HG03378 (cell line): ENCODE data around the gene GPHA2.

Experiments
- ATAC-seq: cut with Tn5 transposase; IDR thresholded peaks from one replicate; pipeline ENCODE4 v1.9.1; 2021; ENCODE audit warnings: mild to moderate bottlenecking, moderate library complexity; ENCODE audit not compliant: unreplicated experiment

The GPHA2 gene

DNA sequence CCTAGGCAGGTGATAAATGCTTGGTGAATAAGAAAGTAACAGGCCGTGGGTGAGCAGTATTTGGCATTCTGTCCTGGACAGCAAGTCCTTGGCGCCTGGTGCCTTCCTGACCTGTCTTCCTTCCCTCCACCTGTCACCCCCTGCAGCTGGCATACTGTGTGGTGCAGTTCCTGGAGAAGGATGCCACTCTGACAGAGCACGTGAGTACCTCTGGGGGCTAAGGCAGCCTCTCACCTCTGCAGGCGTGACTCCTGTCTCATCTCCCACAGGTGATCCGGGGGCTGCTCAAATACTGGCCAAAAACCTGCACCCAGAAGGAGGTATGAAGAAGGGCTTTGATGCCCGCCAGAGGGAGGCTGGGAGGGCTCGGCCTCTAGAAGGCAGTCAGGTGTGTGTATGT, 4.4 kb downstream of the GPHA2 start:
- no peak for ATAC-seq

DNA sequence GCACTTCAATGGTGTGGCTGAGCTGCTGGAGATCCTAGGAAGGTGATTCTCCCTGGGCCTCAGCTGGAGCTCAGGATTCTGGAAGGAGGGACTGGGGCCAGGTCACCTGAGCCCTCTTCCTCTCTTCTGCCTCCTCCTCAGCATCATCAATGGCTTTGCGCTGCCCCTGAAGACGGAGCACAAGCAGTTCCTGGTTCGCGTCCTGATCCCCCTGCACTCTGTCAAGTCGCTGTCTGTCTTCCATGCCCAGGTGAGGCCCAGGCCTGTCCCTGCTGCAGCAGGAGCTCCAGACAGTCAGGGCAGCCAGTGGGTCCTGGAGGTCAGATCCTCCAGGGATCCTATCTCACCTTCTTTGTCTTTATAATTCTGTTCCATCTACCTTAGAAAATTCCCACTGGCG, 5.4 kb downstream of the GPHA2 start:
- ATAC-seq, result no peak

DNA sequence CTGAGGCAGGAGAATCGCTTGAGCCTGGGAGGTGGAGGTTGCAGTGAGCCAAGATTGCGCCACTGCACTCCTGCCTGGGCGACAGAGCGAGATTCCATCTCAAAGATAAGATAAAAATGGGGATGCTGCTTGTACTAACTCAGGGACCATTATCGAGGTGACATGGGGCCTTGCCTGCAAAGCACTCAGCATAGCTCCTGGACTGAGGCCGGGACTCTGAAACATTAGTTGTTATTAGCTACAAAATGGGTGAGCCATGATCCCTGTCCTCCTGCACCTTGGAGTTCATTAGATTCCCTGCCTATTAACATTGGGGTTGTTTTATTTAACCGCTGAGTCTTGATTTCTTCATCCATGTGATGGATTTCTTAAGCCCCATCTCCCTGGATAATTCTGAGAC, 6.1 kb downstream of the GPHA2 start:
- ATAC-seq, result no peak

DNA sequence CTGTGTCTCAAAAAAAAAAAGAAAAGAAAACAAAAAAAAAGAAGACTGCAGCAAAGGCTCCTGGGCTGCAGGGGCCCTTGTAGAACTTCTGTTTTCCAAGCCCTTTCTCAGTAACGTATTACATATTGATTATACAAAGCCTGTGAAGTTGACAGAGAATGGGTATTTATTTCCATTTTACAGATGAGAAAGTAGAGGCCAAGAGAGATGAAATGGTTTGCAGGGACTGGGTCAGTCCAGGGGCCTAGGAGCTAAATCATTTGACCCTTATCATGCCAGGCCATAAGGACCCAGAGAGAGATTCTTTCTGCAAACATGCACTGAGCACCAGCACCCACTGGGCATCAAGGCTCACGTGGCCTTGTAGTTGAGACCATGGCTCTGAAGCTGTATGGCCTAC, 6.7 kb downstream of the GPHA2 start:
- no peak for ATAC-seq

DNA sequence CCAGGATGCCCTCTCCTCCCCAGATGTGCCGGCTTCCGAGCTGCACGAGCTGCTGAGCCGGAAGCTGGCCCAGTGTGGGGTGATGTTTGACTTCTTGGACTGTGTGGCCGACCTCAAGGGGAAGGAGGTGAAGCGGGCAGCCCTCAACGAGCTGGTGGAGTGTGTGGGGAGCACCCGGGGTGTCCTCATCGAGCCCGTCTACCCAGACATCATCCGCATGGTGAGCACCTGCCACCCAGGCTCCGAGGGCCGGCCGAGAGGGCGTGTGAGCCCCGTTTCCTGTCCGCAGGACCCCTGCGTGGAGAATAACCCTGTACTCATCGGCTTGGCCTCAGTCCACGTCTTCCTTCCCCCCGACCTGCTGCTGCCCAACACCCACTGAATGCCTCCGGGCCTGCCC, 9.0 kb downstream of the GPHA2 start:
- ATAC-seq, result no peak

DNA sequence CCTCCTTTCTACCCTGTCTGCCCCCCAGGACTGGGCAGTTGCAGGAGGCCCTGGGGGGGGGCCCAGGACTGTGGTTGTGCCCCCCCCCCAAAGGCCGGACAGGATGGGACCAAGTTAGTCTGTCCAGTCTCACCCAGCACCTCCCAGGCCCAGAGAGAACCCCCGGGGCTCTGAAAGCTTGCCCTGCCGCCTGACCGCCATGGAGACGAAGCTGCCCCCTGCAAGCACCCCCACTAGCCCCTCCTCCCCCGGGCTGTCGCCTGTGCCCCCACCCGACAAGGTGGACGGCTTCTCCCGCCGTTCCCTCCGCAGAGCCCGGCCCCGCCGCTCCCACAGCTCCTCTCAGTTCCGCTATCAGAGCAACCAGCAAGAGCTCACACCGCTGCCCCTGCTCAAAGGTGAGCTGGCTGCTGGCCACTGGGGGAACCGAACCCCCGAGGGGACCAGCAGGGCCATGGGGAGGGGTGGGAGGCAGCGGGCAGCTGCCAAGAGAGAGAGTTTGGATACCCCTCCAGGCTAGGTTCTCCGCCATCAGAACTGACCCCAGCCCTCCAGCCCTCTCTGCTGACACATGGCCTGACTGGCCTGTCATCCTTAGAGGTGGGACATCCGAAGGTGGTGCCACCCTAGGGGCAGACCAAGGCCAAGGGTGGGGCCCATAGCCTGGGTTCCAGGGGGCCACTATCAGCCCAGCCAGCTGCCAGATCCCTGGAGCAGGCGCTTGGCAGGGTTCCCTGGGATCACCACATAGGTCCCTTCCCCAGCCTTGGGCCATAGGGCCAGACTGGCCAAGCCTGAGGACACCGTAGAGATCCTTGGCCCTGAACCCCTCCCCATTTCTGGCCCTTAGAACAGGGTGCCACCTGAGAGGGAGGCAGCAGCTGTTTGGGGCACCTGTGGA, 9.9 kb downstream of the GPHA2 start:
- no peak for ATAC-seq

DNA sequence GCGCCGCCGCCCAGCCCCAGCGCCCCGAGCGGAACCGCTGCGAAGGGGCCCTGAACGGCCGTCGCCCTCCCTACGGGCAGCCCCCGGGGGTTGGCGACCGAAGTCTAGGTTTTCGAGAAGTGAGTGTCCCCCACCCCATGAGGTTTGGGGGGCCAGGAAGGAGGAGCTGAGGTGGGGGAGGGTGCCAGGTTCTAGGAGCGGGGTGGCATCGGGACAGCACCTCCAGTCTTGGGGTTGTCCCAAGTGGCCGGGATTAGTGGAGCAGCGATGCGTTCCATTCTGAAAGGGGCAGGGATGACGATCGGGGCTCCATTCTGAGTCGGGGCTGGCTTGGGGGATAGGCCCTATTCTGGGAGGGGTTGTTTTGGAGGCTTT, 10.8 kb downstream of the GPHA2 start:
- ATAC-seq, result no peak

DNA sequence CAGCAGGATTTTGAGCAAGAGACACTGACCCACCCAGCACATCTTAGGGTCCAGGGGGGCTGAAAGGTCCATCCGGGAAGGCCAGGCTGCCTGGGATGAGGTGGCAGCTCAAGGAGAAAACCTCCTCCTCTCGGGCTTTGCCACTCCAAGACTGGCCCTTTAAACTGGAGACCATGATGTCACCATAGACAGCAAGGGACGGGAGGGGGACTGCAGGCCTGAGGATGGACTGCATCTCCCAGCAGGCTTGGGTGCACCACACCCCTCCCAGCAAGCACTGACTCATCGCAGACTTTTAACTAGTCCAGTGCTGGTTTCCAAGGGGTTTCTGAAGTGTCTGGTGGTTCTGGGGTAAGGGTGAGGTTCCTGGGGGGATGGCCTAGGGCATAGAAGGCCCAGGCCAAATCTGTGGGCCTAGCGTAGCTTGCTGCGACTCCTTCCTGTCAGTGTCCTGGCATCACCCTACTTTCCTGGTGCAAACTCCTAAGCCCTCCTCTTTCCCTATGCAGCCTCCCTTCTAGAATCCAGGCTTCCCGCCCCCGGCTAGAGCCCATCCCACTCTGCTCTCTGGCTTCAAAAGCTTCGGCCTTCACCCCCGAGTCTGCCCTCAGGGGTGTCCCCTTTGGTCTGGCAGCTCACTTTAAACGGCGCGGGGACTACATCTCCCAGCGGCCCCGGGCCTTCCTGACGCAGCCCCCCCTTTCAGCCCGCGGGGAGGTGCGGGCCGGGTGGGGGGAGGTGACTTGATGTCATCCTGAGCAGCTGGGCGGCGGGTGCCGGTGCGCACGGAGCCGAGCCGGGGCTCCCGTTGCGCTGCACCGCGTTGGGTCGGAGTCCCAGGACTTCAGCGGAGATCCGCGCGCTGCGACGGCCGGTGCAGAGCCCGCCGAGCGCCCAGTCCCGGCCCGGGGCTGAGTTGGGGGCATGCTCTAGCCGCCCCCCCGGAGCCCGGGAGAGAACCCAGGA, 11.5 kb downstream of the GPHA2 start, which contains the start of gene PPP2R5B:
Gene PPP2R5B, plus strand, starts transcription at position 746 of the 966 bp plus-strand sequence. CDS start 1,046 bp downstream, outside the sequence.
- ATAC-seq, result peak; percentile 73

DNA sequence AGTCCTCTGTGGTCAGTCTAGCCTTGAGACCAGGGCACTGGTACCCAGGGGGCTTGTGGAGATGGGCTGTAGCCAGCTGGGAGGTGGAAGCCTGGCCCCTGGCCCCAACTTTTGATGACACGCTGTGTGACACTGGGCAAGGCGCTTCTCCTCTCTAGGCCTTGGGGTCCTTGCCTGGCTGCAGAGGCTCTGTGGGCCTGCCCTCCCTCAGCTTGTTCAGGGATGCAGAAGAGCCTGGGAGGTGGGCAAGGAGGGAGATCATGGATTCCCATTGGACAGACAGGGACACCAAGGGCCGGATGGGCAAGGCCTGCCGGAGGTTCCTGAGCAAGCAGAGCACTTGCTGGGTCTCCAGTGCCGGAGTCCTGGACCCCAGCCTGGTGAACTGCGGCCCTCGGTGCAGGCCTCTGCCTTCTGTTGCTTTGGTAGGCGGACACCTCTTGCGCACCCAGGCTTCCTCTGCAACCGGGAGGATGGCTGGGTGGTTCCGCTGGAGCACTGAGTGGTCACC, 12.5 kb downstream of the GPHA2 start:
- no peak for ATAC-seq

DNA sequence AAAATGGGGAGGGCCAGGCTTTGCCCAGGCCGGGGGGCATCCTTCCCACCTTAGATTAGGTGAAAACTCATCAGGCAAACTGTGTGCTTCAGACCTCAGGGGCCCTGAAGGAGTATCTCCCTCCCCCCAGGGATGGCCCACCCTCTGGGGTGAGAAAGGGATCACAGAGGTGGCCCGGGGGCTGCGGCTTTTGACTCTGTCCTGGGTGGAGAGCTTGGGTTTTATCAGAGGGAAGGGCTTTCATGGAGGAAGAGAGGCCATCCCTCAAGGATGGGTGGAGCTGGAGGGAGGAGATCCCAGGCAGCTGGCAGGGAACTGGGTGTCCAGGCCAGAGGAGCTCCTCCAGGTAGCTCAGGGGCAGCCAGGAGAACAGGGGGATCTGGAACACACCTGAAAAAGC, 14.3 kb downstream of the GPHA2 start:
- ATAC-seq, result no peak

DNA sequence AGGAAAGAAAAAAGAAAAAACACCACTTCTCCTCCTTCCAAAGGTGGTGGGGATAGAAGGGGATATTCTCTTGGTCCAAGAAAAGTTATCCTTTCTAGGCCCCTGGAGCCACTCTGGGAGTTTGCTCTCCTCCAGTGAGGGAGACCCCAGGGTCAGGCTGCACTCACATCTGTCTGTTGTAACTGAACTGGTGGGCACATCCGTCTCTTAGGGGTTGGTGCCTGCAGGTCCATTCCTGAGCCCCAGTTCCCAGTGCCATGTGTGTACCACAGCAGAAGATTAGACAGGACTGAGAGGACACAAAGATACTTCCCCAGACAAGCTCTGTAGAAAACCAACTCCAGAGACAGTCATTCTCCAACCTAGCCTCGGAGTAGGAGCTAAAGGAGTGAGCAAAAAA, 15.6 kb downstream of the GPHA2 start:
- no peak for ATAC-seq

DNA sequence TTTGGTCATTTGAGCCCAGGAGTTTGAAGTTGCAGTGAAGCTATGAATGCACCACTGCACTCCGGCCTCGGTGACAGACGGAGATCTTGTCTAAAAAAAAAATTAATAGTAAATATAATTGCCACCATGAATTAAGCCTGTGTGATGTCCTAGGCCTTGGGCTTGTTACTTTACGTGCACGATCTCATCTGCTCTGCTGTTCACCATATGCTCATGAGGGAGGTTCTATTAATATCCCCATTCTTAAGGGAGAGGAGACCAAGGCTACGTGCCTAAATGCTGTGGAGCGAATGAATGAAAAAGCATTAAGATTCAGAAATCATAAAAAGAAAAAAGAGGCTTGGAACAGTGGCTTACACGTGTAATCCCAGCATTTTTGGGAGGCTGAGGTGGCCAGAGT, 16.1 kb downstream of the GPHA2 start:
- ATAC-seq, result no peak

DNA sequence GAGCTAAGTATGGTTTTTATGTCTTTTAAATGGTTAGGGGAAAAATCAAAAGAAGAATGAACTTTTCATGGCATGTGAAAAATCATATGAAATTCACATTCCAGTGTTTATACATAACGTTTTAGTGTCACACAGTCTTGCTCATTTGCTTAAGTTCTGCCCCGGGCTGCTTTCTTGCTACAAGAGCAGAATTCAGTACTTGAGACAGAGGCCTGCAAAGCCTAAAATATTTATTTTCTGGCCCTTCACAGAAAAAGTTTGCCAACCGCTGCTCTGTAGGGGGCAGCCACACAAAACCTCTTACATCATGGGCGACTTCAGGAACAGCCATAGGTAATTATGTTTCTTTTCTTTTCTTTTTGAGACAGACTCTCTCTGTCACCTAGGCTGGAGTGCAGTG, 17.7 kb downstream of the GPHA2 start:
- ATAC-seq, result no peak

DNA sequence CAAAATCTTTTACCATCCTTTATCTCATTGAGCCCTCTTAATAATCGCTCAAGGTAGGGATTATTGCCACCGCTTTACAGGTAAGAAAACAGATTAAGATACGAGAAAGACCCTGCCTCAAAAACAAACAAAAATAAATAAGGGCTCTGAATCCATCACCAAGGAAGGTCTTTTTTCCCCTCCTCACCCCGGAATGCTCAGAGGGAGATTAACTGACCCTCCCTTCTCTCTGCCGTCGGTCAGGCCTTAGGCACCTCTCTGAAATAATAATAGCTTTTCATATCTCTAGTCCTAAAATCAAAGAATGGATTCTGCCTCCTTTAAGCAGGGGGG, 18.1 kb downstream of the GPHA2 start:
- no peak for ATAC-seq

DNA sequence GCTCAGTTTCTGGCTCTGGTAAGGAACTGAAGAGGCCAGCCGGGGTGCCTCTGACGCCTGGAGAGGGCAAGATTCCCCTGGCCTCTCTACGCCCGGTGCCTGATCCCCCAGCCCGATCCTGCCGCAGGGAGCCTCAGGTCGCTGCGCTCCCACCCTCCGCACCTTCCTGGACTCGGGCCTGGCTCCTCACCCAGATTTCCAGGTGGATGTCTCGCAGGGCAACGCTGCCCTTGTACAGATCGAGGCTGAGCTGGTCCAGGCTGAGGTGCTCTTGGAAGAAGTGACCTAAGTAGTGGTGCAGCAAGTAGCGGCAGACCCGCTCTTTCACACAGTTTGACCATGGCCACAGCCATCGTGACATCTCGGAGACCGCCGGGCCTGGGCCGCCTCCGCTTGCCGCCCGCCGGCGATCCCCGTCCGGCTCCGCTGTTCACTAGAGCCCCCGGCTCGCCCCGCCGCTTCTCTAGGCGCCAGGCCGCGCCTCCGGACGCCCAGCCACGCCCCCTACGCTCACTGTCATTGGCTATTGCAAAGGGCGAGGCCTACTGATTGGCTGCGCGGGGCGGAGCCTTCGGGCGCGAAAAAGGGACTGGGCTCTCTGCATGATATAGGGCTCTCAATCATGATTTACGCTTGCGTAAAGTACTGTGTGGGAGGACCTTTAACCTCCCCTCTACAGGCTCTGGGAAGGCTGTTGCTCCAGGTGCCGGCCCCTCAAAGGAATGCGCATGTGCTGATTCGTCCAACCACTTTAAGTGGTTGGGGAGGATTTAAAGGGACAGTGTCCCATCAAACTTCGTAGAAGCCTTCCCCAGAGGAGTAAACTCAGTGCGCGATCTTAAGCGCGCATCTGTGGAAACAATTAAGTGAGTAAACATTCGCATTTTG, 18.7 kb downstream of the GPHA2 start, which contains the start of gene ATG2A:
Gene ATG2A, minus strand, starts transcription at position 435 of the 888 bp plus-strand sequence. Its CDS starts 74 bp downstream, at position 361.
- peak; percentile 91 for ATAC-seq

DNA sequence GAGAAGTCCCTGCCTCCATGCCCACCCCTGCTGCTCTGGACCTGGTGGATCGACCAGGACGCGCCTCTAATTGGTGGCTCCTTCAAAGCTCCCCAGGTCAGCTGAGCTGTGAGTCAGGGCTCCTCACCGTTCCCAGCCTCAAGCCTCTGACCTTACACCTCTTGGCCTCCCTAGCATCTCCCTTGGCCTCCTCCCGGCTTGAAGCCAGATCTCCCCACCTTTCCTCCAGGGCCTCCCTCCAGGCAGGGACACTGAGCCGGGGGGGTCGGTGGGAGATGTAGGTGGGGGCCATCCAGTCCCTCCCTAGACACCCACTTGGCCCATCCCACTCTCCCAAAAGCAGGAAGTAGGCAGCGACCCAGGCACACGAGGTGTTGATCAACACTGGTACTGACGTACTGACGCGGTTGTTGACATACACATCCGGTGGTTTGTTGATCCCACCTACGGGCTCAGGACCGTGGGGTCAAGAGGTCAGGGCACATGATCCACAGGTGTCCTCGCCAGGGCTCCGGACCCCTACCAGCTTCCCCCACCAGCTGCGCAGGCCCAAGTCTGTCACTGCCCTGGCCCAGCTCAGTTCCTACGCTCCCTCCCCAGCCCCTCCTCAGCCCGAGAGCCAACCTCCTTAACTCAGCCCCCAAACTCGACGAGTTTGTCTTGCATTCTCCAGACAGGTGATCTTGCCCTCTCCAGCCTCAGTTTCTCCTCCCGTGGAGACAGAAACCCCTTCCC, 19.5 kb downstream of the GPHA2 start:
- no peak for ATAC-seq

DNA sequence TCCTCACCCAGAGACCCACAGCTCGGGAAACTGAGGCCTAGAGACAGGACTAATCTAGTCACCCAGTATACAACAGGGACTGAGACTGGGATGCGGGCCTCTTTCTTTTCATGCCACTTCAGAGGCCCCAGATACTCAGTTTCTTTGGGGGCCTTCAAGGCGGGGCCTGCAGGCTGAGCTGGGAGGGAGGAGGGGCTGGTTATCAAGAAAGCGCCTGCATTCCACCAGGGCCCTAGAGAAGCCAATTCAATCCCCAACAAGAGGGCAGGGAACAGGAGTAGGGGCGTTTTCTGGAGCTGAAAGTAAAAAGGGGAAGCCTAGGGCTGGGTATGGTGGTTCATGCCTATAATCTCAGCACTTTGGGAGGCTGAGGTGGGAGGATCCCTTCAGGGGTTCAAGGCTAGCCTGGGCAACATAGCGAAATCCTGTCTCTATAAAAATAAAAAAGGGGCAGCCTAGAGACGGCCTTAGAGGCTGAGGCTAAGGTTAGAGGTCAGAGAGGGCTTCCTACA, 20.3 kb downstream of the GPHA2 start:
- ATAC-seq, result no peak

DNA sequence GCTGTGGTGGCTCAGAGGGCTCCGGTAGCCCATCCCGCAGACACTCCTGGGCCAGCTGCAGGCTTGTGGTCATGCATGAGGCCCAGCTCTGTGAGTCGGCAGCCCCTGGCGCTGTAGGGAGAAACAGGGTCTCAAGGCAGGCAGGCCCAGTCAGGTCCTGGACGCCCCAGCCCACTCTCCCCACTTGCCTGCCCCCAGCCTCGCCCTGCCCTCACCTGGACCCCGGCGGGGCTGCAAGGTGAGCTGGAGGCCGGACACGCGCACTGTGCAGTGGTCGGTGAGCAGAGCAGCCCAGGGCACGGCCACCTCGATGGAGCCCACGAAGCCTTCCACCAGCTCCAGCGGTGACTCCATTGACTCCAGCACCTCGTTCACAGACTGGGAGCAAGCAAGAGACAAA, 21.6 kb downstream of the GPHA2 start:
- ATAC-seq, result no peak

DNA sequence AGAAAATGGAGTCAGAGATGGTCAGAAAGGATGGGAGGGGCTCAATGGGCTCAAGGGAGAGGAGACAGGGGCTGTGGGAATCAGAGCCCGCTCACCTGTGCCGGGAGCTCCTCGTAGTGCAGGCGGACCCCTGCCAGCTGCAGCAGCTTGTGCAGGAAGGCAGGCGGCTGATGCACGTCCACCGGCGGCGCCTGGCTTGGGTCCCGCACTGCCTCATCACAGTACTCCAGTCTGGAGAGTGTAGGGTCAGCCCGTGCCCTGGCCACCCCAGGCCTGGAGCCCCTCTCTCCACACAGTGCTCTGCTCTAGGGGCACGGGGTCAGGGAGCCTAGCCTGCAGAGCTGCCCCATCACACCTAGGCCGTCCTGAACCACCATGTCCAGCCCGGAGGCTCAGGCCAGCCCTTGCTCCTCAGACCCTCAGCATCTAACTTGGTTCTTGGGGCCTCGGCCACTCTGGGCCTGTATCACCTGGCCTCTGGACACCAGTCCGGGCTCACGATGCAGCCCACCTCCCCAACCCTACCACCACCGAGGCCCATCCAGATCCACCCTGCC, 22.4 kb downstream of the GPHA2 start:
- ATAC-seq, result no peak
